ENCODE results near the gene KIR3DL1. TPM values are rescaled to one million over a fixed set of nuclear protein-coding genes. Genes with fewer than 3 reads are reported as not detected.

Gene KIR3DL1
- total and polyA plus RNA-seq, 2 donors (not counting 1 experiment from before 2014, with no cell fraction given) = not detected

DNA sequence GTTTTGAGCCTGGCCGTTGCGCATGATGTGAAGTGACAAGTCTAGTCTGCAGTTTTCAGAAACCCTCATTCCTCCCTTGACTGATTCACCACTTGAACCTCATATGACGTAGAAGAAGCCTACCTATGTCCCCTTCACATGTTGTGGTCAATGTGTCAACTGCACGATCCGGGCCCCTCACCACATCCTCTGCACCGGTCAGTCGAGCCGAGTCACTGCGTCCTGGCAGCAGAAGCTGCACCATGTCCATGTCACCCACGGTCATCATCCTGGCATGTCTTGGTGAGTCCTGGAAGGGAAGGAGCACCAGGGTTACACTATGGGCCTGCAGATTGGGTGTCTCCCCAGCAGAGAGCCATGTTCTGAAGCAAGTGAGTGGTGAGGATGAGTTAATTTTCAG lies 12.9 kb upstream of the KIR3DL1 start, which contains the start of gene KIR2DL4:
TSS of gene KIR2DL4 (plus strand) at position 201 of the 400 bp plus-strand sequence. CDS start at position 243, 42 bp downstream.
- no peak for DNase-seq
- no peak within 1 kb of the TSS for H3K9ac ChIP-seq (ENCODE audit: low read length)
- peaks cover 0 to 11% (median 0%) of the 10 kb centered on the region in 3 donors for H3K9me3 ChIP-seq (ENCODE audit: control extremely low read depth in 1 of 3, control insufficient read depth in 2 of 3, insufficient read depth in 1 of 3, low read length in 2 of 3)
- peaks cover 3% of the 10 kb centered on the region for H3K9me3 Mint-ChIP-seq (ENCODE audit: insufficient read depth)
- H2AFZ ChIP-seq (ENCODE audit: insufficient read depth, low read depth, low read length, poor library complexity, severe bottlenecking) = no peak within 1 kb of the TSS
- no peak within 1 kb of the TSS for H3K4me3 Mint-ChIP-seq
- H3K4me1 ChIP-seq (ENCODE audit: control insufficient read depth in 2 of 2, insufficient read depth in 2 of 2, low read length in 2 of 2) = no peaks in the 10 kb centered on the region
- H3K27ac Mint-ChIP-seq = no peak within 1 kb of the TSS
- H3K36me3 ChIP-seq (replicated peaks in 1 of 2; ENCODE audit: control extremely low read depth in 1 of 2, control insufficient read depth in 1 of 2, extremely low read depth in 1 of 2, insufficient read depth in 2 of 2, low read length in 1 of 2) = no peaks in the 10 kb centered on the region
- no peaks in the 10 kb centered on the region for H3K79me2 ChIP-seq (ENCODE audit: control insufficient read depth, insufficient read depth, low read length)
- H3K27me3 Mint-ChIP-seq = peaks cover 47% of the 10 kb centered on the region
- POLR2A ChIA-PET = no interaction called here
- no peak for TF ChIP-seq EZH2 (IDR thresholded peaks at IDR 0.05; ENCODE audit: borderline replicate concordance, insufficient read depth, low read depth, low read length, poor library complexity, severe bottlenecking)
- TF ChIP-seq, protein P1, sequence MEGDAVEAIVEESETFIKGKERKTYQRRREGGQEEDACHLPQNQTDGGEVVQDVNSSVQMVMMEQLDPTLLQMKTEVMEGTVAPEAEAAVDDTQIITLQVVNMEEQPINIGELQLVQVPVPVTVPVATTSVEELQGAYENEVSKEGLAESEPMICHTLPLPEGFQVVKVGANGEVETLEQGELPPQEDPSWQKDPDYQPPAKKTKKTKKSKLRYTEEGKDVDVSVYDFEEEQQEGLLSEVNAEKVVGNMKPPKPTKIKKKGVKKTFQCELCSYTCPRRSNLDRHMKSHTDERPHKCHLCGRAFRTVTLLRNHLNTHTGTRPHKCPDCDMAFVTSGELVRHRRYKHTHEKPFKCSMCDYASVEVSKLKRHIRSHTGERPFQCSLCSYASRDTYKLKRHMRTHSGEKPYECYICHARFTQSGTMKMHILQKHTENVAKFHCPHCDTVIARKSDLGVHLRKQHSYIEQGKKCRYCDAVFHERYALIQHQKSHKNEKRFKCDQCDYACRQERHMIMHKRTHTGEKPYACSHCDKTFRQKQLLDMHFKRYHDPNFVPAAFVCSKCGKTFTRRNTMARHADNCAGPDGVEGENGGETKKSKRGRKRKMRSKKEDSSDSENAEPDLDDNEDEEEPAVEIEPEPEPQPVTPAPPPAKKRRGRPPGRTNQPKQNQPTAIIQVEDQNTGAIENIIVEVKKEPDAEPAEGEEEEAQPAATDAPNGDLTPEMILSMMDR (IDR thresholded peaks at IDR 0.05) = no peak
- H3K4me3 ChIP-seq (ENCODE audit: control extremely low read depth in 1 of 5, extremely low read depth in 1 of 5, insufficient read depth in 1 of 5, low read depth in 2 of 5, low read length in 4 of 5) = no peak within 1 kb of the TSS
- H3K4me1 Mint-ChIP-seq = no peaks in the 10 kb centered on the region
- ATAC-seq (ENCODE audit: low read depth) = no peak
- no peak within 1 kb of the TSS for H3K27ac ChIP-seq (ENCODE audit: low read length in 2 of 2)
- H4K20me1 ChIP-seq (ENCODE audit: control insufficient read depth, insufficient read depth, low read length, poor library complexity, severe bottlenecking) = no peaks in the 10 kb centered on the region
- intact Hi-C loops (cut with micrococcal nuclease) = no loop called here
- H3K27me3 ChIP-seq (replicated peaks in 1 of 4; ENCODE audit: control extremely low read depth in 1 of 4, control insufficient read depth in 3 of 4, insufficient read depth in 4 of 4, low read length in 3 of 4) = peaks cover 0 to 8% (median 4%) of the 10 kb centered on the region in 4 experiments
- H3K4me2 ChIP-seq (replicated peaks; ENCODE audit: low read depth, low read length, poor library complexity, severe bottlenecking) = no peak within 1 kb of the TSS
- CTCF ChIA-PET = no interaction called here
- WGBS (ENCODE audit: insufficient coverage) = 60% methylated on average over 8 of the region's 10 CpGs

DNA sequence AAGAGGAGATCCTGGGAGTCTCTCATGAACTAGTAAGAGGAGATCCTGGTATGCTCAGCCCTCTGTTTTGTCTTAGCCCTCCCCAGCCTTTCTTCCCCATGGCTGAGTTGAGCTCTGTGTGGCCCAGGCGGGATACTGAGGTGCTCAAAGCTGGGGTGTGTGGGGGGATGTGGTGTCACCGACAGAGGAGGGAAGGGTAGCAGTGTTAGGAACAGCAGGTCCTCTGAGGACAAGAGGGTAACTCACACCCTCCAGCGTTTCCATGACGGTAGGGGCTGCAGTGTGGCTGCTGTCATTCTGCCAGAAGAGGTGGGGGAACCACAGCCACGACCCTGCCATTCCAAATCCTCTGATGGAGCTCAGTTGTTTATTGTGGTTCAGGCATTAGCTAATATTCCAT lies 12.2 kb upstream of the KIR3DL1 start:
- Histone ChIP-seq H3K79me2 (ENCODE audit: control insufficient read depth, insufficient read depth, low read length) (no peaks in the 10 kb centered on the region), H3K27me3 (replicated peaks in 1 of 4; ENCODE audit: control extremely low read depth in 1 of 4, control insufficient read depth in 3 of 4, insufficient read depth in 4 of 4, low read length in 3 of 4) (peaks cover 0 to 8% (median 5%) of the 10 kb centered on the region in 4 experiments), H3K4me1 (ENCODE audit: control insufficient read depth in 2 of 2, insufficient read depth in 2 of 2, low read length in 2 of 2) (no peaks in the 10 kb centered on the region), H3K9me3 (ENCODE audit: control extremely low read depth in 1 of 3, control insufficient read depth in 2 of 3, insufficient read depth in 1 of 3, low read length in 2 of 3) (peaks cover 0 to 11% (median 0%) of the 10 kb centered on the region in 3 donors), H3K27ac (ENCODE audit: low read length in 2 of 2) (no peak overlapping the region), H3K36me3 (replicated peaks in 1 of 2; ENCODE audit: control extremely low read depth in 1 of 2, control insufficient read depth in 1 of 2, extremely low read depth in 1 of 2, insufficient read depth in 2 of 2, low read length in 1 of 2) (no peaks in the 10 kb centered on the region), H4K20me1 (ENCODE audit: control insufficient read depth, insufficient read depth, low read length, poor library complexity, severe bottlenecking) (no peaks in the 10 kb centered on the region), H2AFZ (ENCODE audit: insufficient read depth, low read depth, low read length, poor library complexity, severe bottlenecking) (no peak overlapping the region), H3K4me3 (ENCODE audit: control extremely low read depth in 1 of 5, extremely low read depth in 1 of 5, insufficient read depth in 1 of 5, low read depth in 2 of 5, low read length in 4 of 5) (no peak overlapping the region), H3K9ac (ENCODE audit: low read length) (no peak overlapping the region), H3K4me2 (replicated peaks; ENCODE audit: low read depth, low read length, poor library complexity, severe bottlenecking) (no peak overlapping the region)
- CTCF ChIA-PET = no interaction called here
- Mint-ChIP-seq H3K4me1 (no peaks in the 10 kb centered on the region), H3K9me3 (ENCODE audit: insufficient read depth) (peaks cover 3% of the 10 kb centered on the region), H3K27ac (no peak overlapping the region), H3K4me3 (no peak overlapping the region), H3K27me3 (peaks cover 40% of the 10 kb centered on the region)
- no peak for TF ChIP-seq EZH2 (IDR thresholded peaks at IDR 0.05; ENCODE audit: borderline replicate concordance, insufficient read depth, low read depth, low read length, poor library complexity, severe bottlenecking)
- TF ChIP-seq, protein P1 (IDR thresholded peaks at IDR 0.05) = no peak
- 92% methylated on average over 2 of the region's 5 CpGs for WGBS (ENCODE audit: insufficient coverage)
- intact Hi-C loops (cut with micrococcal nuclease) = no loop called here
- POLR2A ChIA-PET = no interaction called here
- ATAC-seq (ENCODE audit: low read depth) (no peak), DNase-seq (no peak)
